Kidney epithelial cell (primary cell): ENCODE measurements around the gene TDRD12. TPM values are rescaled to one million over a fixed set of nuclear protein-coding genes. Genes with fewer than 3 reads are reported as not detected.

Experiments used
- DNase-seq: peaks from one replicate; pipeline ENCODE4 v3.0.0-alpha.2; 2010; ENCODE audit warnings: low read depth
- H3K27me3 ChIP-seq: 2 replicates; pipeline ENCODE4 v1.6.0; 2011; ENCODE audit warnings: low read length; ENCODE audit not compliant: control insufficient read depth, insufficient read depth
- H3K36me3 ChIP-seq: 2 replicates; pipeline ENCODE4 v1.5.1; 2011; ENCODE audit warnings: low read length; ENCODE audit not compliant: control insufficient read depth, insufficient read depth
- H3K4me3 ChIP-seq: 2 replicates; pipeline ENCODE4 v1.5.1; 2011; ENCODE audit warnings: low read depth, mild to moderate bottlenecking, control low read depth, low read length
- CTCF ChIP-seq: IDR thresholded peaks from 2 replicates; pipeline ENCODE4 v1.5.1; 2011; ENCODE audit warnings: mild to moderate bottlenecking, moderate library complexity, low read length, control low read depth, inconsistent platforms; ENCODE audit not compliant: insufficient read depth, poor library complexity, severe bottlenecking
- total RNA-seq: library from RNA; depleted of rRNA; stranded (reverse); fragments of >200 nt; gene quantifications from 2 replicates; pipeline ENCODE4 v1.2.3, GENCODE V29; 2015

Gene TDRD12
- total RNA-seq, 1 donor from 2014 or later = 0.29 TPM

DNA sequence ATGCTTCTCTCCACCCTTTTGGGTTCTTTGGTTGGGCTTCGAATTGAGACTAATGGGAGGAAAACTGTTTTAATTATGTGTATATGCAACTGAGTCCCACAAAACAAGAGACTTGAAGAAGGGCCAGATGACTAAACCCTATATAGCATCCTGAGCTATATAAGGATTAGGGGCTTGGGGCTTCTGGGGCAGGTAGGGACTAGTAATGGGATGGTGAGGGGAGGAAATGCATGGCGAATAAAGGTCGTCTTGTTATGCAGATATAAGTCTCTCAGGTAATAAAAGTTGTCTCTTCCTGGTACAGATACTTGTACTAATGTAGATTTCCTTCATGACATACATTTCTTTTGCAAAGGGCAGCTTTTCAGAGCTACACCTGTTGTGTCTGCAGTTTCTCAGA lies 152.8 kb downstream of the TDRD12 start:
- no peak for TF ChIP-seq CTCF
- Histone ChIP-seq H3K4me3 (no peak overlapping the region), H3K36me3 (no peaks in the 10 kb centered on the region), H3K27me3 (no peaks in the 10 kb centered on the region)
- no peak for DNase-seq

DNA sequence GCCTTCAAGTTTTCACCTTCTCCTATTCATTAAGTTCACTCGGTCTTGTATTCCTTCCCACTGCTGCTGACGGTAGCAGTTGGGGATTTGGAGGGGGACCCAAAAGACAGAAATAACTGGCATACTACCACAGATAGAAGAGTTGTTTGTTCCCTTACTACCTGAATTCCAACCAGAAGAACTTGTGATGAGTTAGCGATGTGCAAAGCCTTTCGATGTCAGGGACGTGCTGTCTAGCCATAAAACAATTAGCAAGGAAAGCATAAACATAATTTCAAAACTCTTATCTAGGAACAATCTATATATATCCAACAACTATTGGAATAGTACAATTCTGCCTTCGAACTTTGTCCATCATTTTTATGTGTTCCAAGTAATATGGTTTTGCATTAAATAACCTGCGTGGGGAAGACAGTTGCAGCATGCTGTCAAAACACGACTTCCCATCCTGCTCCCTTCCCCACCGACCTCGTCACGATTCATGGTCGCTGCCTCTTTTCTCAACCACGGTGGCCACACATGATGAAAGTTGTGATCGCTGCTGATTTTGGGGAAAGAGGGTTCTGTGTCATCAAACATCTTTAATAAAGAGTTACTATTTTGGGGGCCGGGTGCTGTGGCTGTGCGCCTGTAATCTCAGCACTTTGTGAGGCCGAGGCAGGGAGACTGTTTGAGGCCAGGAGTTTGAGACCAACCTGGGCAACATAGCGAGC lies 153.8 kb downstream of the TDRD12 start:
- Histone ChIP-seq H3K27me3 (no peaks in the 10 kb centered on the region), H3K36me3 (peaks cover under 1% of the 10 kb centered on the region), H3K4me3 (no peak overlapping the region)
- no peak for TF ChIP-seq CTCF
- DNase-seq = no peak

GRCh38 chr19:32874605-32875004 lies 155.0 kb downstream of the TDRD12 start:
- no peak for DNase-seq
- H3K4me3 ChIP-seq = no peak overlapping the region
- peaks cover 2% of the 10 kb centered on the region for H3K36me3 ChIP-seq
- TF ChIP-seq CTCF = no peak
- no peaks in the 10 kb centered on the region for H3K27me3 ChIP-seq

GRCh38 chr19:32875428-32875827 lies 155.9 kb downstream of the TDRD12 start:
- no peak for DNase-seq
- Histone ChIP-seq H3K27me3 (no peaks in the 10 kb centered on the region), H3K4me3 (no peak overlapping the region), H3K36me3 (peaks cover 2% of the 10 kb centered on the region)
- no peak for TF ChIP-seq CTCF

GRCh38 chr19:32876236-32876918 lies 156.8 kb downstream of the TDRD12 start:
- Histone ChIP-seq H3K4me3 (no peak overlapping the region), H3K27me3 (no peaks in the 10 kb centered on the region), H3K36me3 (peaks cover 2% of the 10 kb centered on the region)
- DNase-seq = no peak
- TF ChIP-seq CTCF = no peak
